ENCODE results near the gene SLC15A3.

- no peak for TF ChIP-seq CTCF (IDR thresholded peaks at IDR 0.05; ENCODE audit: low read depth, low read length, missing input control)
- no peak for TF ChIP-seq YY1 (IDR thresholded peaks at IDR 0.05)
- TF ChIP-seq JUND (IDR thresholded peaks at IDR 0.05): no peak
- no peak for TF ChIP-seq RAD21 (IDR thresholded peaks at IDR 0.05)
- no peak for TF ChIP-seq GABPA (IDR thresholded peaks at IDR 0.05 in 1 of 2, conservative IDR thresholded peaks at IDR 0.05 in 1 of 2)
Observed at GRCh38 chr11:60910281-60910687, 41.7 kb downstream of the SLC15A3 start.
